SK-N-SH (cell line): ENCODE results near the gene GNPTAB. TPM values are rescaled to one million over a fixed set of nuclear protein-coding genes. Genes with fewer than 3 reads are reported as not detected.

Source experiments
- CTCF ChIA-PET: fragments of 300-600, 350-600 bp; formaldehyde crosslinking; extraction: SDS; loops from one replicate; lab custom pipeline; 2021; lab: Yijun Ruan, JAX
- POLR2A ChIA-PET: fragments of 350-600 bp; sonication (Branson Sonifier 250); formaldehyde crosslinking; extraction: SDS; loops from one replicate; lab custom pipeline; 2020; ENCODE audit warnings: antibody characterized with exemption, inconsistent platforms; lab: Yijun Ruan, JAX
- DNase-seq: peaks from one replicate; pipeline ENCODE4 v3.0.0; 2012
- H2AFZ ChIP-seq: fragments of 200-600 bp; sonication (generic); 2 replicates; pipeline ENCODE4 v1.8.1; 2016; ENCODE audit warnings: antibody characterized with exemption, mild to moderate bottlenecking, low read depth
- H3F3A ChIP-seq: fragments of 200-600 bp; sonication (generic); replicated peaks from 2 replicates; pipeline ENCODE3; 2016; ENCODE audit warnings: antibody characterized with exemption, mild to moderate bottlenecking; ENCODE audit not compliant: insufficient read depth
- H3K27ac ChIP-seq, 2 experiments: fragments of 200-500 bp in 1 of 2; fragments of 200-600 bp in 1 of 2; sonication (Bioruptor generic) in 1 of 2; sonication (generic), shearing (Covaris generic) in 1 of 2; 2 replicates each; pipeline versions ENCODE4 v1.5.1 to v1.6.1; 2014 to 2016; ENCODE audit warnings: low read depth in 2 of 2, inconsistent platforms in 1 of 2, low read length in 1 of 2, mild to moderate bottlenecking in 1 of 2, mixed read lengths in 1 of 2
- H3K27me3 ChIP-seq: fragments of 200-600 bp; sonication (generic), shearing (Covaris generic); 2 replicates; pipeline ENCODE4 v1.6.1; 2016; ENCODE audit warnings: mixed run types; ENCODE audit not compliant: insufficient read depth
- H3K36me3 ChIP-seq, 2 experiments: fragments of 200-500 bp in 1 of 2; fragments of 200-600 bp in 1 of 2; sonication (Bioruptor generic) in 1 of 2; sonication (generic) in 1 of 2; replicated peaks in 1 of 2; 2 replicates each; pipeline versions ENCODE3 to v1.5.1; 2014 to 2016; ENCODE audit warnings: low read length in 1 of 2, mild to moderate bottlenecking in 1 of 2; ENCODE audit not compliant: insufficient read depth in 2 of 2, control insufficient read depth in 1 of 2
- H3K4me1 ChIP-seq, 2 experiments: fragments of 200-500 bp in 1 of 2; fragments of 200-600 bp in 1 of 2; sonication (Bioruptor generic) in 1 of 2; sonication (generic), shearing (Covaris generic) in 1 of 2; 2 replicates each; pipeline versions ENCODE4 v1.5.1 to v1.6.1; 2014 to 2016; ENCODE audit warnings: low read depth in 1 of 2, low read length in 1 of 2, mixed run types in 1 of 2; ENCODE audit not compliant: insufficient read depth in 2 of 2, control insufficient read depth in 1 of 2
- H3K4me2 ChIP-seq: fragments of 200-600 bp; sonication (generic), shearing (Covaris generic); 2 replicates; pipeline ENCODE4 v1.6.1; 2017; ENCODE audit warnings: mixed run types
- H3K4me3 ChIP-seq, 2 experiments: fragments of 200-500 bp in 1 of 2; fragments of 200-600 bp in 1 of 2; sonication (Bioruptor generic) in 1 of 2; sonication (generic), shearing (Covaris generic) in 1 of 2; 2 replicates each; pipeline versions ENCODE4 v1.5.1 to v1.8.1; 2014 to 2016; ENCODE audit warnings: low read depth in 2 of 2, inconsistent platforms in 1 of 2, low read length in 1 of 2, mild to moderate bottlenecking in 1 of 2, mixed read lengths in 1 of 2, moderate library complexity in 1 of 2
- H3K79me2 ChIP-seq: fragments of 200-600 bp; sonication (generic); 2 replicates; pipeline ENCODE4 v1.8.1; 2017; ENCODE audit warnings: mild to moderate bottlenecking; ENCODE audit not compliant: insufficient read depth
- H3K9ac ChIP-seq: fragments of 200-600 bp; sonication (generic); 2 replicates; pipeline ENCODE4 v1.6.1; 2017; ENCODE audit warnings: mixed run types
- H3K9me2 ChIP-seq: fragments of 200-600 bp; sonication (generic); 2 replicates; pipeline ENCODE4 v1.6.1; 2017; ENCODE audit warnings: mixed run types
- H3K9me3 ChIP-seq: fragments of 200-600 bp; sonication (generic); 2 replicates; pipeline ENCODE4 v1.6.1; 2017; ENCODE audit warnings: mixed run types, mild to moderate bottlenecking, moderate library complexity
- H4K20me1 ChIP-seq: fragments of 200-600 bp; sonication (generic); 2 replicates; pipeline ENCODE4 v1.6.1; 2017; ENCODE audit warnings: mild to moderate bottlenecking, mixed run types; ENCODE audit not compliant: insufficient read depth
- ELF1 ChIP-seq: IDR thresholded peaks from 2 replicates; pipeline ENCODE4 v1.4.0; 2012
- EP300 ChIP-seq, 2 experiments: IDR thresholded peaks; 2 replicates each; pipeline versions ENCODE4 v1.4.0 to v1.6.1; 2012; ENCODE audit warnings: borderline replicate concordance in 1 of 2, low read depth in 1 of 2, low read length in 1 of 2
- EZH2phosphoT487 ChIP-seq: fragments of 200-600 bp; sonication (generic); IDR thresholded peaks from 2 replicates; pipeline ENCODE4 v1.6.1; 2017; ENCODE audit warnings: low read depth, mixed run types, mild to moderate bottlenecking, antibody characterized with exemption, moderate library complexity, borderline replicate concordance
- FOXJ3 ChIP-seq: sonication (generic); formaldehyde crosslinking; IDR thresholded peaks from 2 replicates; pipeline ENCODE4 v1.5.1; 2020; ENCODE audit warnings: mild to moderate bottlenecking, missing genetic modification reagents
- JUND ChIP-seq: IDR thresholded peaks from 2 replicates; pipeline ENCODE4 v1.4.0; 2012
- MAX ChIP-seq: IDR thresholded peaks from 2 replicates; pipeline ENCODE4 v1.4.0; 2012; ENCODE audit warnings: low read depth
- NFIC ChIP-seq: IDR thresholded peaks from 2 replicates; pipeline ENCODE4 v1.4.0; 2012; ENCODE audit warnings: borderline replicate concordance
- NRF1 ChIP-seq: IDR thresholded peaks from 2 replicates; pipeline ENCODE4 v1.6.1; 2012; ENCODE audit warnings: low read depth, mild to moderate bottlenecking, low read length
- POLR2AphosphoS5 ChIP-seq: IDR thresholded peaks from 2 replicates; pipeline ENCODE4 v1.6.1; 2012; ENCODE audit warnings: low read depth, low read length
- RAD21 ChIP-seq: IDR thresholded peaks from 2 replicates; pipeline ENCODE4 v1.6.1; 2012; ENCODE audit warnings: mild to moderate bottlenecking, low read length
- RXRA ChIP-seq: IDR thresholded peaks from 2 replicates; pipeline ENCODE4 v1.4.0; 2012; ENCODE audit warnings: low read depth, mild to moderate bottlenecking, borderline replicate concordance
- SMC3 ChIP-seq: IDR thresholded peaks from 2 replicates; pipeline ENCODE4 v1.6.1; 2012; ENCODE audit warnings: low read depth, low read length, improper control_type of control experiment
- TAF1 ChIP-seq: IDR thresholded peaks from 2 replicates; pipeline ENCODE4 v1.6.1; 2012; ENCODE audit warnings: low read depth, mild to moderate bottlenecking, low read length, moderate library complexity, borderline replicate concordance
- TCF12 ChIP-seq: IDR thresholded peaks from 2 replicates; pipeline ENCODE4 v1.4.0; 2012
- YY1 ChIP-seq: IDR thresholded peaks from 2 replicates; pipeline ENCODE4 v1.4.0; 2012; ENCODE audit warnings: low read depth, mild to moderate bottlenecking
- WGBS: methylation state at CpG from one replicate; pipeline ENCODE4 v1.1.6; 2017; ENCODE audit warnings: low lambda C conversion rate; 5-methylcytosine and 5-hydroxymethylcytosine counted together
- polyA plus RNA-seq, 3 experiments: library from polyadenylated mRNA; depleted of rRNA; stranded (reverse); fragments of >200 nt; gene quantifications; 2 replicates each; pipeline ENCODE4 v1.2.3, GENCODE V29; 2012
- TF ChIP-seq, protein P1 (sequence below): IDR thresholded peaks from 2 replicates; pipeline ENCODE4; 2012
- TF ChIP-seq, protein P2 (sequence below): fragments of 150-350 bp; IDR thresholded peaks from 2 replicates; pipeline ENCODE4 v1.6.1; 2016; ENCODE audit warnings: mild to moderate bottlenecking, low read depth, low read length
- TF ChIP-seq, protein P3 (sequence below): fragments of 200-600 bp; sonication (generic); IDR thresholded peaks from 2 replicates; pipeline ENCODE4 v1.6.1; 2017; ENCODE audit warnings: antibody characterized with exemption, mild to moderate bottlenecking, moderate library complexity

GNPTAB gene
- polyA plus RNA-seq, 1 of the 3 experiments (the other 2 are of a cell fraction) = 18.8 TPM

- Histone ChIP-seq H3K9me3 (no peaks in the 10 kb centered on the region), H3K36me3 (no peaks in the 10 kb centered on the region), H3K79me2 (peaks cover 18% of the 10 kb centered on the region), H3K9me2 (no peaks in the 10 kb centered on the region), H3K4me3 (no peak overlapping the region), H3K27me3 (no peaks in the 10 kb centered on the region), H3K27ac (no peak overlapping the region), H4K20me1 (no peaks in the 10 kb centered on the region), H3K4me2 (no peak overlapping the region), H3K9ac (no peak overlapping the region), H3K4me1 (no peaks in the 10 kb centered on the region), H3F3A (no peaks in the 10 kb centered on the region), H2AFZ (no peak overlapping the region)
- TF ChIP-seq NFIC (no peak), RXRA (no peak), FOXJ3 (CRISPR knock-in tag) (no peak), TAF1 (no peak)
- TF ChIP-seq, protein P1, sequence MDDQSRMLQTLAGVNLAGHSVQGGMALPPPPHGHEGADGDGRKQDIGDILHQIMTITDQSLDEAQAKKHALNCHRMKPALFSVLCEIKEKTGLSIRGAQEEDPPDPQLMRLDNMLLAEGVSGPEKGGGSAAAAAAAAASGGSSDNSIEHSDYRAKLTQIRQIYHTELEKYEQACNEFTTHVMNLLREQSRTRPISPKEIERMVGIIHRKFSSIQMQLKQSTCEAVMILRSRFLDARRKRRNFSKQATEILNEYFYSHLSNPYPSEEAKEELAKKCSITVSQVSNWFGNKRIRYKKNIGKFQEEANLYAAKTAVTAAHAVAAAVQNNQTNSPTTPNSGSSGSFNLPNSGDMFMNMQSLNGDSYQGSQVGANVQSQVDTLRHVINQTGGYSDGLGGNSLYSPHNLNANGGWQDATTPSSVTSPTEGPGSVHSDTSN = no peak
- ChIA-PET CTCF (no interaction called here), POLR2A (no interaction called here)
- DNase-seq = no peak
- WGBS = 92% methylated on average over 3 of the region's 3 CpGs
Measured at GRCh38 chr12:101804409-101804808, 26.4 kb downstream of the GNPTAB start.

- Histone ChIP-seq H3K9me3 (no peaks in the 10 kb centered on the region), H3K36me3 (no peaks in the 10 kb centered on the region), H4K20me1 (no peaks in the 10 kb centered on the region), H2AFZ (no peak overlapping the region), H3K4me2 (no peak overlapping the region), H3K27me3 (no peaks in the 10 kb centered on the region), H3K4me3 (no peak overlapping the region), H3K4me1 (no peaks in the 10 kb centered on the region), H3K9ac (no peak overlapping the region), H3K9me2 (no peaks in the 10 kb centered on the region), H3K27ac (no peak overlapping the region), H3K79me2 (peaks cover 17% of the 10 kb centered on the region), H3F3A (peaks cover 1% of the 10 kb centered on the region)
- no peak for DNase-seq
- CTCF ChIA-PET = no interaction called here
- no peak for TF ChIP-seq NRF1
- POLR2A ChIA-PET = no interaction called here
- 92% methylated on average over 5 of the region's 5 CpGs for WGBS
Measured at GRCh38 chr12:101803978-101804377, 26.8 kb downstream of the GNPTAB start.

- Histone ChIP-seq H3F3A (peaks cover 3% of the 10 kb centered on the region), H3K9me3 (no peaks in the 10 kb centered on the region), H3K9ac (no peak overlapping the region), H3K4me1 (no peaks in the 10 kb centered on the region), H3K27ac (no peak overlapping the region), H3K79me2 (peaks cover 14% of the 10 kb centered on the region; the same call in 1 of the 2 replicates), H3K4me3 (no peak overlapping the region), H3K4me2 (no peak overlapping the region), H3K36me3 (no peaks in the 10 kb centered on the region), H3K9me2 (no peaks in the 10 kb centered on the region), H2AFZ (no peak overlapping the region), H4K20me1 (no peaks in the 10 kb centered on the region), H3K27me3 (no peaks in the 10 kb centered on the region)
- WGBS = 94% methylated on average over 2 of the region's 2 CpGs
- ChIA-PET POLR2A (no interaction called here), CTCF (no interaction called here)
- no peak for DNase-seq
- no peak for TF ChIP-seq POLR2AphosphoS5
- no peak for TF ChIP-seq EZH2phosphoT487
- TF ChIP-seq ELF1 = no peak
- no peak for TF ChIP-seq RXRA
- TF ChIP-seq SMC3 = no peak
- TF ChIP-seq, protein P2, sequence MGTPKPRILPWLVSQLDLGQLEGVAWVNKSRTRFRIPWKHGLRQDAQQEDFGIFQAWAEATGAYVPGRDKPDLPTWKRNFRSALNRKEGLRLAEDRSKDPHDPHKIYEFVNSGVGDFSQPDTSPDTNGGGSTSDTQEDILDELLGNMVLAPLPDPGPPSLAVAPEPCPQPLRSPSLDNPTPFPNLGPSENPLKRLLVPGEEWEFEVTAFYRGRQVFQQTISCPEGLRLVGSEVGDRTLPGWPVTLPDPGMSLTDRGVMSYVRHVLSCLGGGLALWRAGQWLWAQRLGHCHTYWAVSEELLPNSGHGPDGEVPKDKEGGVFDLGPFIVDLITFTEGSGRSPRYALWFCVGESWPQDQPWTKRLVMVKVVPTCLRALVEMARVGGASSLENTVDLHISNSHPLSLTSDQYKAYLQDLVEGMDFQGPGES = no peak
- TF ChIP-seq JUND = no peak
- TF ChIP-seq TCF12 = no peak
- no peak for TF ChIP-seq RAD21
- TF ChIP-seq YY1 = no peak
- TF ChIP-seq EP300 (IDR thresholded peaks at IDR 0.05; ENCODE audit: borderline replicate concordance in 1 of 2, low read depth in 1 of 2, low read length in 1 of 2) = no peak
- no peak for TF ChIP-seq MAX
- TF ChIP-seq, protein P3, sequence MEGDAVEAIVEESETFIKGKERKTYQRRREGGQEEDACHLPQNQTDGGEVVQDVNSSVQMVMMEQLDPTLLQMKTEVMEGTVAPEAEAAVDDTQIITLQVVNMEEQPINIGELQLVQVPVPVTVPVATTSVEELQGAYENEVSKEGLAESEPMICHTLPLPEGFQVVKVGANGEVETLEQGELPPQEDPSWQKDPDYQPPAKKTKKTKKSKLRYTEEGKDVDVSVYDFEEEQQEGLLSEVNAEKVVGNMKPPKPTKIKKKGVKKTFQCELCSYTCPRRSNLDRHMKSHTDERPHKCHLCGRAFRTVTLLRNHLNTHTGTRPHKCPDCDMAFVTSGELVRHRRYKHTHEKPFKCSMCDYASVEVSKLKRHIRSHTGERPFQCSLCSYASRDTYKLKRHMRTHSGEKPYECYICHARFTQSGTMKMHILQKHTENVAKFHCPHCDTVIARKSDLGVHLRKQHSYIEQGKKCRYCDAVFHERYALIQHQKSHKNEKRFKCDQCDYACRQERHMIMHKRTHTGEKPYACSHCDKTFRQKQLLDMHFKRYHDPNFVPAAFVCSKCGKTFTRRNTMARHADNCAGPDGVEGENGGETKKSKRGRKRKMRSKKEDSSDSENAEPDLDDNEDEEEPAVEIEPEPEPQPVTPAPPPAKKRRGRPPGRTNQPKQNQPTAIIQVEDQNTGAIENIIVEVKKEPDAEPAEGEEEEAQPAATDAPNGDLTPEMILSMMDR = no peak
- no peak for TF ChIP-seq NFIC
Measured at GRCh38 chr12:101802486-101802885, 28.3 kb downstream of the GNPTAB start.
